ENCODE data around the gene HDHD5. TPM values are rescaled to one million over a fixed set of nuclear protein-coding genes. Genes with fewer than 3 reads are reported as not detected.

The HDHD5 gene
- total and polyA plus RNA-seq, 5 donors = 28.2 to 41.2 (median 37.3) TPM

DNA sequence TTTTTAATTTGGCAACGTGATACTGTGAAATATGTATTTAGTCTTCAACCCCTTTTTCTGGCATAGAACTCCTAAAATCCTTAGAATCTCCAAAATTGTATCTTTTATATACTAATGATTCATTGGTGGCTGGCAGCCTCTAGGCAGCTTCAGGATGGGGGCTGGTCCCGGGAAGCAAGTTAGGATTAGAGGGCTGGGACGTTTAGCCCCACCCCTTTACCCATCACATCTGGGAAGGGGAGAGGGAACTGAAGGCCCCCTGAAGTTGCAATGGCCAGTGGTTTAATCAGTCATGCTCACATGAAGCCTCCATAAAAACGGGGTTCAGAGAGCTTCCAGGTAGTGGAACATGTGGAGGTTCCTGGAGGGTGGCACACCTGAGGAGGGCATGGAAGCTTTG, 67.2 kb downstream of the HDHD5 start:
- WGBS = 68% methylated on average over 4 of the region's 4 CpGs
- Histone ChIP-seq H3K4me3 (ENCODE audit: low read length) (no peak overlapping the region), H3K4me1 (ENCODE audit: control insufficient read depth, insufficient read depth, low read length) (no peaks in the 10 kb centered on the region), H3K9me3 (ENCODE audit: control insufficient read depth, low read length) (no peaks in the 10 kb centered on the region), H3K27ac (ENCODE audit: low read length) (no peak overlapping the region), H3K27me3 (ENCODE audit: control insufficient read depth, insufficient read depth) (no peaks in the 10 kb centered on the region)
- DNase-seq = no peak
- intact Hi-C loops (cut with DNase I) = no loop called here
- ATAC-seq = no peak

DNA sequence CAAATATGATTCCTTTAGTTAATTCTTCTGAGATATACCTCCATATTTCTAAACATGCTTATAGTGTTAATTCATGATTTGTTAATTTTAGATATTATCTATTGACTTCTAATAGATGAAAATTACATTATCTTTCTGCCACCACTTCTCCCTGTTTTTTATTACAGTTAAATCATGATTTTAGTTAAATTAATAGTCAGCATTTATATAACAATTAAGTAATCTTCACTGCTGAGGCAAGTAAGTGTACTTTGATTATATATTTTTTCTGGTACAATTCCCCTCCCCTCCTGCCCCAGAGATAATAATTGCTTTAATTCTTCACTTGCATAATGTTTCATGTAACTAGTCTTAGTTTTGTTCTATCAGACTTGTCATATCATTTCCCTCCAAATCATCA, 68.5 kb downstream of the HDHD5 start:
- no peak for ATAC-seq
- no peak overlapping the region for H3K27ac ChIP-seq (ENCODE audit: low read length)
- no peak overlapping the region for H3K4me3 ChIP-seq (ENCODE audit: low read length)
- intact Hi-C loops (cut with DNase I) = no loop called here
- peaks cover 2% of the 10 kb centered on the region for H3K4me1 ChIP-seq (ENCODE audit: control insufficient read depth, insufficient read depth, low read length)
- no peak for DNase-seq
- no peaks in the 10 kb centered on the region for H3K9me3 ChIP-seq (ENCODE audit: control insufficient read depth, low read length)
- H3K27me3 ChIP-seq (ENCODE audit: control insufficient read depth, insufficient read depth) = no peaks in the 10 kb centered on the region

Other genes with a start within 250 kb of the HDHD5 start
- not detected for gene GAB4, start 151.1 kb downstream of the HDHD5 start, total RNA-seq
- not detected for gene GAB4, start 151.1 kb downstream of the HDHD5 start, polyA plus RNA-seq
- gene IL17RA, start 74.3 kb downstream of the HDHD5 start, total RNA-seq = 10 to 100 TPM in 3 of 4 donors, 1 to 10 TPM in 1; 8.7 to 13.4 (median 12.6) TPM
- gene IL17RA, start 74.3 kb downstream of the HDHD5 start, polyA plus RNA-seq = 4.6 TPM
- 1 to 10 TPM in 3 of 4 donors, under 1 TPM in 1; 0.56 to 1.9 (median 1.1) TPM for gene TMEM121B, start 37.9 kb downstream of the HDHD5 start, total RNA-seq
- gene TMEM121B, start 37.9 kb downstream of the HDHD5 start, polyA plus RNA-seq = 0.68 TPM
- gene ADA2, start 60.2 kb upstream of the HDHD5 start, total RNA-seq = 10 to 100 TPM; 20.1 to 51.6 (median 34.8) TPM
- gene ADA2, start 60.2 kb upstream of the HDHD5 start, polyA plus RNA-seq = 25.4 TPM
- 1 to 10 TPM; 4.1 to 8.3 (median 4.7) TPM for gene CECR2, start 210.2 kb upstream of the HDHD5 start, total RNA-seq
- 3.4 TPM for gene CECR2, start 210.2 kb upstream of the HDHD5 start, polyA plus RNA-seq

Data from right cardiac atrium (tissue), 5 donors.